Kidney (tissue), 14 donors: ENCODE data around the gene XRCC6. TPM values are rescaled to one million over a fixed set of nuclear protein-coding genes. Genes with fewer than 3 reads are reported as not detected.
"Not testable (repeated sequence)": the region's sequence is repeated elsewhere in the genome, so short reads cannot be mapped to it uniquely, and the experiment has no call there.

ENCODE experiments used
- DNase-seq, 5 donors: peaks; one replicate each; pipeline ENCODE4 v3.0.0-alpha.2; 2013 to 2020
- FAIRE-seq: peaks from 2 replicates; lab custom pipeline; 2012; peaks lifted over from hg19 to GRCh38; lab: Jason Lieb, UNC
- H3K27ac ChIP-seq, 2 donors: one replicate each; pipeline ENCODE4 v1.7.0; 2013; ENCODE audit warnings: low read depth in 2 of 2, low read length in 2 of 2, inconsistent platforms in 1 of 2
- H3K27me3 ChIP-seq: one replicate; pipeline ENCODE4 v1.7.1; 2013; ENCODE audit warnings: low read length, inconsistent platforms; ENCODE audit not compliant: control insufficient read depth, insufficient read depth
- H3K36me3 ChIP-seq, 3 donors: one replicate each; pipeline versions ENCODE4 v1.7.0 to v1.7.1; 2013; ENCODE audit warnings: low read length in 3 of 3, control low read depth in 1 of 3, inconsistent platforms in 1 of 3; ENCODE audit not compliant: insufficient read depth in 3 of 3, control insufficient read depth in 2 of 3
- H3K4me1 ChIP-seq, 3 donors: one replicate each; pipeline versions ENCODE4 v1.7.0 to v1.7.1; 2013; ENCODE audit warnings: low read length in 3 of 3, inconsistent platforms in 1 of 3, low read depth in 1 of 3; ENCODE audit not compliant: control insufficient read depth in 2 of 3, insufficient read depth in 2 of 3
- H3K4me3 ChIP-seq, 3 donors: one replicate each; pipeline versions ENCODE4 v1.7.0 to v1.8.1; 2013; ENCODE audit warnings: low read length in 3 of 3, control low read depth in 1 of 3, inconsistent platforms in 1 of 3
- H3K9ac ChIP-seq, 3 donors: one replicate each; pipeline versions ENCODE4 v1.7.0 to v1.7.1; 2013; ENCODE audit warnings: low read length in 3 of 3, control low read depth in 1 of 3, inconsistent platforms in 1 of 3
- H3K9me3 ChIP-seq, 3 donors: one replicate each; pipeline versions ENCODE4 v1.7.0 to v1.7.1; 2013; ENCODE audit warnings: low read length in 3 of 3, control low read depth in 1 of 3, inconsistent platforms in 1 of 3; ENCODE audit not compliant: control insufficient read depth in 2 of 3, insufficient read depth in 1 of 3
- CTCF ChIP-seq: IDR thresholded peaks from 3 replicates; pipeline ENCODE4 v1.5.1; 2012; ENCODE audit warnings: mild to moderate bottlenecking, moderate library complexity, borderline replicate concordance; ENCODE audit not compliant: insufficient read depth; ENCODE audit errors: extremely low read depth
- intact Hi-C: fragments of 100-400 bp; cut with DNase I; formaldehyde crosslinking; loops from one replicate; pipeline ENCODE4 v1.11.1; 2022
- polyA plus RNA-seq: library from polyadenylated mRNA; stranded (reverse); fragments of 350-450 nt; fragmentation: Illumina TruSeq; extraction: RNeasy Lipid Tissue Mini Kit (QIAGEN cat#74804); gene quantifications from one replicate; pipeline ENCODE4 v1.2.3, GENCODE V29; 2014; ENCODE audit warnings: low read depth, low replicate concordance; ENCODE audit not compliant: insufficient read depth
- total RNA-seq: library from RNA; stranded (reverse); fragmentation: NEBNext Ultra II Directional; extraction: Animal tissue kit (Norgen Biotek cat#: 25700); gene quantifications from one replicate; pipeline ENCODE4 v1.2.1, GENCODE V29; 2021
- donor health status: control.
- donor health status: control.
- donor health status: control.
- donor health status: control.
- donor health status: control.
- donor health status: DM: yes; HTN: yes; CAD: no.
- donor health status: Normal renal cell carcinoma (clear cell type).

The XRCC6 gene
- total and polyA plus RNA-seq, 2 donors from 2014 or later, result 168 to 183 TPM

- no peak overlapping the region for H3K27ac ChIP-seq
- no peaks in the 10 kb centered on the region for H3K9me3 ChIP-seq
- DNase-seq (no peak), FAIRE-seq (no peak)
- H3K9ac ChIP-seq, result no peak overlapping the region
- no peak for TF ChIP-seq CTCF
- no peaks in the 10 kb centered on the region for H3K27me3 ChIP-seq
- H3K36me3 ChIP-seq, result peaks cover 21 to 72% (median 33%) of the 10 kb centered on the region in 3 donors
- H3K4me1 ChIP-seq, result no peaks in the 10 kb centered on the region
- intact Hi-C loops, result no loop called here
- no peak overlapping the region for H3K4me3 ChIP-seq
These were observed 40.0 kb downstream of the XRCC6 start for GRCh38 chr22:41661088-41661487.

- H3K4me3 ChIP-seq, result no peak overlapping the region
- H3K36me3 ChIP-seq, result peaks cover 20 to 69% (median 31%) of the 10 kb centered on the region in 3 donors
- no peak for TF ChIP-seq CTCF
- H3K9ac ChIP-seq, result no peak overlapping the region
- no peak overlapping the region for H3K27ac ChIP-seq
- intact Hi-C loops, result no loop called here
- H3K9me3 ChIP-seq, result no peaks in the 10 kb centered on the region
- DNase-seq, result no peak
- no peak for FAIRE-seq
- no peaks in the 10 kb centered on the region for H3K27me3 ChIP-seq
- H3K4me1 ChIP-seq, result no peaks in the 10 kb centered on the region
These were observed 40.6 kb downstream of the XRCC6 start for GRCh38 chr22:41661713-41662112.

- intact Hi-C loops, FAIRE-seq: not testable (repeated sequence)
These were observed 42.5 kb downstream of the XRCC6 start for GRCh38 chr22:41663594-41663993.

DNA sequence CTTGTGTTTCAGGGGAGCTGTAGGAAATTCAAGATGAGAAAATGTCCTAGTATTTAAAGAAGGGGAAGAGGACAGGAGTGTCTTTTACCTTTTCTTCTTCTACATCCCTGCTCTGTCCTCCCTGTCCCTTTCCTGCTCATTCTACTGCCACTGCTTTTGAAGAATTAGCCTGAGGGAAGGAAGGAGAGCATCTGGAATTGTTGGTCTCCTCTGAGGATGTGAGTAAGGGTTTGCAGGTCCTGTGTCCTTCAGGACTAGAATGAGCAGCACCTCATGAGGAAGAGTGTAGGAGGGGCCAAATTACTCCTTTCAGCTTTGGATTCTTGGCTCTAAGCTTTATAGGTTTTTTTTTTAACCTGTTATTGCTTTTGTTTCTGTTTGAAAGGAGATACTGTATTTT lies 43.4 kb downstream of the XRCC6 start:
- Histone ChIP-seq H3K9me3 (no peaks in the 10 kb centered on the region), H3K27me3 (no peaks in the 10 kb centered on the region), H3K4me1 (no peaks in the 10 kb centered on the region), H3K9ac (no peak overlapping the region), H3K27ac (no peak overlapping the region), H3K36me3 (peaks cover 16 to 51% (median 20%) of the 10 kb centered on the region in 3 donors), H3K4me3 (no peak overlapping the region)
- no peak for FAIRE-seq
- no peak for TF ChIP-seq CTCF
- intact Hi-C loops, result no loop called here
- no peak for DNase-seq

More at GRCh38 chr22:41663594-41663993, 42.5 kb downstream of the XRCC6 start:
- H3K27me3 ChIP-seq, DNase-seq, H3K4me1 ChIP-seq, H3K9ac ChIP-seq, H3K27ac ChIP-seq, H3K9me3 ChIP-seq, H3K4me3 ChIP-seq: not testable (repeated sequence)
- H3K36me3 ChIP-seq, result peaks cover 16 to 54% (median 23%) of the 10 kb centered on the region in 3 donors
